Esophagus squamous epithelium (tissue), 4 donors: ENCODE measurements around the gene SH3RF1.

Experiments
- CTCF ChIP-seq, 6 experiments: fragments of 450-650 bp in 4 of 6; fragments of 200-600 bp in 2 of 6; sonication (generic) in 2 of 6; IDR thresholded peaks; one replicate each; pipeline ENCODE4 v1.5.1; 2016 to 2019; ENCODE audit warnings: antibody characterized with exemption in 6 of 6, mild to moderate bottlenecking in 4 of 6, moderate library complexity in 4 of 6
- POLR2A ChIP-seq, 4 donors: fragments of 450-650 bp; IDR thresholded peaks; one replicate each; pipeline ENCODE4 v1.6.1; 2017; ENCODE audit warnings: antibody characterized with exemption in 4 of 4, mild to moderate bottlenecking in 4 of 4, moderate library complexity in 3 of 4

- no peak for TF ChIP-seq POLR2A (IDR thresholded peaks at IDR 0.05)
- no peak for TF ChIP-seq CTCF (IDR thresholded peaks at IDR 0.05)
Observed at GRCh38 chr4:169103966-169104412, 166.8 kb downstream of the SH3RF1 start.
